PC-9 (cell line): ENCODE data around the gene ACACA. TPM values are rescaled to one million over a fixed set of nuclear protein-coding genes. Genes with fewer than 3 reads are reported as not detected.

ENCODE experiments used
- BruUV-seq: library from RNA; stranded (reverse); fragments of 400-500 nt; replicated peaks from 2 replicates; lab custom pipeline; 2021; lab: Mats Ljungman, UMichigan
- CTCF ChIA-PET: fragments of 300-600 bp; sonication (Branson Sonifier 250); formaldehyde crosslinking; loops from one replicate; lab custom pipeline; 2022; ENCODE audit warnings: antibody characterized with exemption; lab: Charles Lee
- POLR2A ChIA-PET: fragments of 300-600 bp; sonication (Branson Sonifier 250); formaldehyde crosslinking; loops from one replicate; lab custom pipeline; 2022; ENCODE audit warnings: antibody characterized with exemption; ENCODE audit not compliant: unreplicated experiment; lab: Charles Lee
- DNase-seq, 2 experiments: peaks; one replicate each; pipeline versions ENCODE4 v3.0.0 to v3.0.0-alpha.2; 2015 to 2022; ENCODE audit warnings: mixed read lengths in 1 of 2
- H2AFZ ChIP-seq: fragments of 200-600 bp; sonication (generic); 2 replicates; pipeline ENCODE4 v1.8.1; 2017; ENCODE audit warnings: antibody characterized with exemption
- H3F3A ChIP-seq: fragments of 200-600 bp; sonication (generic); 2 replicates; pipeline ENCODE4 v1.8.1; 2017; ENCODE audit warnings: antibody characterized with exemption, mild to moderate bottlenecking, low read depth; ENCODE audit not compliant: insufficient read depth
- H3K27ac ChIP-seq: fragments of 200-600 bp; sonication (generic); 2 replicates; pipeline ENCODE4 v1.6.1; 2016; ENCODE audit warnings: mixed run types
- H3K27me3 ChIP-seq: fragments of 200-600 bp; sonication (generic); 2 replicates; pipeline ENCODE4 v1.6.1; 2016; ENCODE audit warnings: low read depth, mixed run types; ENCODE audit not compliant: insufficient read depth
- H3K36me3 ChIP-seq: fragments of 200-600 bp; sonication (generic); 2 replicates; pipeline ENCODE4 v1.6.1; 2016; ENCODE audit warnings: low read depth, mixed run types
- H3K4me1 ChIP-seq: fragments of 200-600 bp; sonication (generic); replicated peaks from 2 replicates; pipeline ENCODE4 v1.6.1; 2016; ENCODE audit warnings: mixed run types; ENCODE audit not compliant: insufficient read depth
- H3K4me2 ChIP-seq: fragments of 200-600 bp; sonication (generic); 2 replicates; pipeline ENCODE4 v1.6.1; 2017; ENCODE audit warnings: mixed run types
- H3K4me3 ChIP-seq: fragments of 200-600 bp; sonication (generic); 2 replicates; pipeline ENCODE4 v1.6.1; 2016; ENCODE audit warnings: mixed run types
- H3K79me2 ChIP-seq: fragments of 200-600 bp; sonication (generic); 2 replicates; pipeline ENCODE4 v1.6.1; 2017; ENCODE audit warnings: low read depth, mixed run types
- H3K9me2 ChIP-seq: fragments of 200-600 bp; sonication (generic); 2 replicates; pipeline ENCODE4 v1.8.1; 2017; ENCODE audit warnings: mild to moderate bottlenecking; ENCODE audit not compliant: insufficient read depth
- H3K9me3 ChIP-seq: fragments of 200-600 bp; sonication (generic); 2 replicates; pipeline ENCODE4 v1.8.1; 2016; ENCODE audit warnings: low read depth; ENCODE audit not compliant: insufficient read depth
- H4K20me1 ChIP-seq: fragments of 200-600 bp; sonication (generic); 2 replicates; pipeline ENCODE4 v1.8.1; 2017; ENCODE audit not compliant: insufficient read depth
- EZH2 ChIP-seq: fragments of 200-600 bp; sonication (generic); IDR thresholded peaks from 2 replicates; pipeline ENCODE4 v1.8.0; 2017; ENCODE audit warnings: antibody characterized with exemption, low read depth
- intact Hi-C: fragments of 100-400 bp; cut with micrococcal nuclease; formaldehyde crosslinking; loops from one replicate; pipeline ENCODE4 v1.10.0; 2022; ENCODE audit not compliant: unreplicated experiment
- total RNA-seq: library from RNA; stranded (reverse); gene quantifications from 2 replicates; pipeline ENCODE4 v1.2.3, GENCODE V29; 2021
- TF ChIP-seq, protein P1 (sequence below): fragments of 200-600 bp; sonication (generic); conservative IDR thresholded peaks from 2 replicates; pipeline ENCODE4 v1.6.1; 2017; ENCODE audit warnings: mixed run types, antibody characterized with exemption, mild to moderate bottlenecking, moderate library complexity

Gene ACACA
- total RNA-seq, 1 experiment from 2014 or later: 185 TPM

DNA sequence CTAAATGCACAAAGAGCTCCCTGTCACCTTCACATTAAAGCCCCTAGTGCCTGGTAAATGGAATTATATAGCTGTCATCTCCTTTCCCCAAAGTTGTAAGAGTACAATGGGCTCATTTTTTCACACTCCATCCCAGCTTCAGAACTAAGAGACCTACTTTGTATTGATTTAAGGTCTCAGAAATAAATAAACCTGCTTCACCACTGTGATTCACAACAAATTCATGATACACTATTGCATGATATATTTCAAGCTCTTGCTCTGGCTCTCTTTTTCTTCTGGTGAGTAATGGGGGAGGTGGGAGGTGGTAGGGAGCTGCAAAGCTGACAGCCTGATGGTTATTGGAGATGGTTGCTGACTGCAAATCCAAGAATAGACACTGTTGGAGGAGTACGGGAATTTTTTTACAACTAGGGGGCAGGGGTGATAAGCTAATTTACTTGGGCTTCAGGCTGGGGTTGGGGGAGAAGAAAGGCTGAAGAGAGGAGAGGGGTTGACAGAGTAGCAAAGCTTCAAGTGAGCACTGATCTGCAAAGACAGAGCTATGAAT, 268.0 kb downstream of the ACACA start:
- Histone ChIP-seq H2AFZ (no peak overlapping the region), H3K27ac (no peak overlapping the region), H3K4me2 (no peak overlapping the region), H3K36me3 (peaks cover 17% of the 10 kb centered on the region; the same call in 1 of the 2 replicates), H3K4me1 (no peaks in the 10 kb centered on the region), H3K9me2 (no peaks in the 10 kb centered on the region), H3K9me3 (no peaks in the 10 kb centered on the region), H3K79me2 (no peaks in the 10 kb centered on the region), H3K4me3 (no peak overlapping the region), H3K27me3 (no peaks in the 10 kb centered on the region), H3F3A (no peaks in the 10 kb centered on the region), H4K20me1 (no peaks in the 10 kb centered on the region; the same call in 1 of the 2 replicates)
- TF ChIP-seq EZH2: no peak
- TF ChIP-seq, protein P1, sequence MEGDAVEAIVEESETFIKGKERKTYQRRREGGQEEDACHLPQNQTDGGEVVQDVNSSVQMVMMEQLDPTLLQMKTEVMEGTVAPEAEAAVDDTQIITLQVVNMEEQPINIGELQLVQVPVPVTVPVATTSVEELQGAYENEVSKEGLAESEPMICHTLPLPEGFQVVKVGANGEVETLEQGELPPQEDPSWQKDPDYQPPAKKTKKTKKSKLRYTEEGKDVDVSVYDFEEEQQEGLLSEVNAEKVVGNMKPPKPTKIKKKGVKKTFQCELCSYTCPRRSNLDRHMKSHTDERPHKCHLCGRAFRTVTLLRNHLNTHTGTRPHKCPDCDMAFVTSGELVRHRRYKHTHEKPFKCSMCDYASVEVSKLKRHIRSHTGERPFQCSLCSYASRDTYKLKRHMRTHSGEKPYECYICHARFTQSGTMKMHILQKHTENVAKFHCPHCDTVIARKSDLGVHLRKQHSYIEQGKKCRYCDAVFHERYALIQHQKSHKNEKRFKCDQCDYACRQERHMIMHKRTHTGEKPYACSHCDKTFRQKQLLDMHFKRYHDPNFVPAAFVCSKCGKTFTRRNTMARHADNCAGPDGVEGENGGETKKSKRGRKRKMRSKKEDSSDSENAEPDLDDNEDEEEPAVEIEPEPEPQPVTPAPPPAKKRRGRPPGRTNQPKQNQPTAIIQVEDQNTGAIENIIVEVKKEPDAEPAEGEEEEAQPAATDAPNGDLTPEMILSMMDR: no peak
- ChIA-PET CTCF (no interaction called here), POLR2A (no interaction called here)
- no TSS peak for BruUV-seq
- intact Hi-C loops: no loop called here
- no peak for DNase-seq

DNA sequence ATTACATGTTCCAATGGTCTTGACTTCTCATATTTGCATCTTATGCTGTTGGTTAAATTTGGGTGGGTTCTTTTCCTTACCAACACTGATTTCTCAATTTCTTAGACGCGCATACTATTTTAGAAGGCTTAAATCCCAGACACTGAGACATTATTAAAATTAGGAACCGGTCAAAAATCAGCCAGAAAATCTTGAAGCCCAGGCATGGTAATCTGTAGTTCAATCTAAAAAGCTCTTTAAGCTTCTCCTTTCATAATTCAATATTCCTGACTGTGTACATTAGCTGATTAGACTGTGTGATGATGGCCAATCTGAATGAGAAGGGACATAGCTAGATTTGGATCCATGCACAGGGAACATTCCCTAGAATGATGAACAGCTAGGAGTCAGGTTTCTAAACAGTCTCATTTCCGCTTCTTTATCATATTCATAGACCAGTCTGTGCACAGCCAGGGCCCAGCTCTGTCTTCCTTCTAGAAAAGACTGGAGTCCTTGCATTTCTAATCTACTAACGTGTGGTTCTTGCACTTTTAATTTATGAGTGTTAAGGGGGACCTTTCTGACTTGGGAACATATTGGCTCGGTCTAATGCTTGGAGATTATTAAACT, 268.6 kb downstream of the ACACA start:
- intact Hi-C loops: loop anchor here (2.0 kb wide), 1 partner anchor 19 kb away; no protein-coding TSS in a partner anchor
- TF ChIP-seq, protein P1: no peak
- no peak for TF ChIP-seq EZH2
- Histone ChIP-seq H3K4me2 (no peak overlapping the region), H3K9me2 (no peaks in the 10 kb centered on the region), H3K27ac (no peak overlapping the region), H3F3A (no peaks in the 10 kb centered on the region), H3K4me3 (no peak overlapping the region), H3K4me1 (no peaks in the 10 kb centered on the region), H4K20me1 (no peaks in the 10 kb centered on the region; the same call in 1 of the 2 replicates), H3K27me3 (no peaks in the 10 kb centered on the region), H3K9me3 (no peaks in the 10 kb centered on the region), H3K36me3 (peaks cover 17% of the 10 kb centered on the region; the same call in 1 of the 2 replicates), H2AFZ (no peak overlapping the region), H3K79me2 (no peaks in the 10 kb centered on the region)
- CTCF ChIA-PET: no interaction called here
- POLR2A ChIA-PET: interaction anchor here (0.7 kb wide), 1 partner anchor 606 kb away, joined by 5 read pairs; no protein-coding TSS in a partner anchor
- DNase-seq: no peak
- no TSS peak for BruUV-seq

DNA sequence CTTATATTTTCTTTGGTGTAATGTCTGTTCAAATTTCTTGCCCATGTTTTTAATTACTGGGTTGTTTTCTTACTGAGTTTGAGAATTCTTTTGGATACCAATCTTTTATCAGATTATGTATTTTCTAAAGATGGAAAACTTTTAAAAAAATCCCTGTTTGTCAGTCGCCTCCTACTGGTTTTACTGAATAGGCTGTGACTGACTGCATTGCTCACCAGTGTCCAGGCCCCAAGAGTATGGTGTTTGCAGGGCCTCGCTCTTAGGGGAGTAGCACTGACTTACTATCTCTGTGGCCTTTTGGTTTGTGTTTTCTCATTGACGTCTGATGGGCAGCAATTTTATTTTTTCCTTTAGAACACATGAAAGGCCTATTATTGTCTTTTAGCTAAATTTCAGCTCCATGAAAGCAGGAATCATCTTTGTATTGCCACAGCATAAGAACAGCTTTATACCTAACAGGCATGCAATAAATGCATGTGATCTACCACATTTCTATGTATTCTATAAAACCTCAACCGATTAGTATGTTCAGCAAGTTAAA, 269.5 kb downstream of the ACACA start:
- Histone ChIP-seq H4K20me1 (no peaks in the 10 kb centered on the region; the same call in 1 of the 2 replicates), H3K4me1 (no peaks in the 10 kb centered on the region), H3K36me3 (peaks cover 14% of the 10 kb centered on the region; the same call in 1 of the 2 replicates), H3K4me3 (no peak overlapping the region), H3K4me2 (no peak overlapping the region), H3K9me2 (no peaks in the 10 kb centered on the region), H3K27ac (no peak overlapping the region), H3K79me2 (no peaks in the 10 kb centered on the region), H3K27me3 (no peaks in the 10 kb centered on the region), H2AFZ (no peak overlapping the region), H3K9me3 (no peaks in the 10 kb centered on the region), H3F3A (no peaks in the 10 kb centered on the region)
- intact Hi-C loops: loop anchor here (2.0 kb wide), 1 partner anchor 20 kb away; no protein-coding TSS in a partner anchor
- BruUV-seq: no TSS peak
- ChIA-PET CTCF (no interaction called here), POLR2A (no interaction called here)
- TF ChIP-seq, protein P1: no peak
- TF ChIP-seq EZH2: no peak
- DNase-seq: no peak
